Ovary (tissue), 3 donors: Measurements from ENCODE around the gene DNTTIP2.
"Not testable (repeated sequence)": the region's sequence is repeated elsewhere in the genome, so short reads cannot be mapped to it uniquely, and the experiment has no call there.

Experiments
- EP300 ChIP-seq: sonication (generic); formaldehyde crosslinking; IDR thresholded peaks from one replicate; pipeline ENCODE4 v1.6.1; 2017; ENCODE audit warnings: antibody characterized with exemption
- POLR2A ChIP-seq: fragments of 450-650 bp; IDR thresholded peaks from one replicate; pipeline ENCODE4 v1.6.1; 2017; ENCODE audit warnings: antibody characterized with exemption, mild to moderate bottlenecking, moderate library complexity
- TF ChIP-seq, protein P1 (sequence below), 3 donors: fragments of 450-650 bp in 2 of 3; fragments of 200-600 bp in 1 of 3; IDR thresholded peaks; one replicate each; pipeline versions ENCODE4 v1.5.1 to v1.8.0; 2016 to 2022; ENCODE audit warnings: antibody characterized with exemption in 3 of 3, mild to moderate bottlenecking in 1 of 3
- donor health status: DM: no; HTN: no; CAD: no.

DNA sequence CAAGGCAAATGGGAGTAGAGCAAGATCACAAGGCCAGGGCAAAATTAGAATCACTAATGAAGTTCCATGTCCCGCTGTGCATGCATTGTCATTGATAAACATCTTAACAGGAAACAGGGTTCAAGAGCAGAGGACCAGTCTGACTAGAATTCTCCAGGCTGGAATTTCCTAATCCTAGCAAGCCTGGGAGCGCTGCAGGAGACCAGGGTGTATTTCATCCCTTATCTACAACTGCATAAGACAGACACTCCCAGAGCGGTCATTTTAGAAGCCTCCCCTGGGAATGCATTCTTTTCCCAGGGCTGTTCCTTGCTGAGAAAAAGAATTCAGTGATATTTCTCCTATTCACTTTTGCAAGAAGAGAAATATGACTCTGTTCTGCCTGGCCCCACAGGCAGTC is 45.7 kb downstream of the DNTTIP2 start:
- TF ChIP-seq, protein P1, sequence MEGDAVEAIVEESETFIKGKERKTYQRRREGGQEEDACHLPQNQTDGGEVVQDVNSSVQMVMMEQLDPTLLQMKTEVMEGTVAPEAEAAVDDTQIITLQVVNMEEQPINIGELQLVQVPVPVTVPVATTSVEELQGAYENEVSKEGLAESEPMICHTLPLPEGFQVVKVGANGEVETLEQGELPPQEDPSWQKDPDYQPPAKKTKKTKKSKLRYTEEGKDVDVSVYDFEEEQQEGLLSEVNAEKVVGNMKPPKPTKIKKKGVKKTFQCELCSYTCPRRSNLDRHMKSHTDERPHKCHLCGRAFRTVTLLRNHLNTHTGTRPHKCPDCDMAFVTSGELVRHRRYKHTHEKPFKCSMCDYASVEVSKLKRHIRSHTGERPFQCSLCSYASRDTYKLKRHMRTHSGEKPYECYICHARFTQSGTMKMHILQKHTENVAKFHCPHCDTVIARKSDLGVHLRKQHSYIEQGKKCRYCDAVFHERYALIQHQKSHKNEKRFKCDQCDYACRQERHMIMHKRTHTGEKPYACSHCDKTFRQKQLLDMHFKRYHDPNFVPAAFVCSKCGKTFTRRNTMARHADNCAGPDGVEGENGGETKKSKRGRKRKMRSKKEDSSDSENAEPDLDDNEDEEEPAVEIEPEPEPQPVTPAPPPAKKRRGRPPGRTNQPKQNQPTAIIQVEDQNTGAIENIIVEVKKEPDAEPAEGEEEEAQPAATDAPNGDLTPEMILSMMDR (IDR thresholded peaks at IDR 0.05) = not testable (repeated sequence)
- TF ChIP-seq POLR2A, EP300: not testable (repeated sequence)
